Mesothelial cell of epicardium (in vitro differentiated cells): ENCODE results near the gene GPAM. TPM values are rescaled to one million over a fixed set of nuclear protein-coding genes. Genes with fewer than 3 reads are reported as not detected.

ENCODE experiments used
- DNase-seq, 2 experiments: peaks; one replicate each; pipeline ENCODE4 v3.0.0; 2021; ENCODE audit warnings: low spot score in 2 of 2; ENCODE audit not compliant: unreplicated experiment in 2 of 2
- H3K27ac Mint-ChIP-seq: 2 replicates; pipeline ENCODE4 v1.8.0; 2021; ENCODE audit warnings: mixed read lengths
- H3K27me3 Mint-ChIP-seq: 2 replicates; pipeline ENCODE4 v1.8.0; 2021; ENCODE audit warnings: low read depth, mixed read lengths
- H3K36me3 Mint-ChIP-seq: 2 replicates; pipeline ENCODE4 v1.8.0; 2021; ENCODE audit warnings: mixed read lengths
- H3K4me1 Mint-ChIP-seq: 2 replicates; pipeline ENCODE4 v1.8.0; 2021; ENCODE audit warnings: mixed read lengths
- H3K4me3 Mint-ChIP-seq: 2 replicates; pipeline ENCODE4 v1.8.0; 2021; ENCODE audit warnings: mild to moderate bottlenecking, moderate library complexity, mixed read lengths
- H3K9me3 Mint-ChIP-seq: 2 replicates; pipeline ENCODE4 v1.8.0; 2021; ENCODE audit warnings: mixed read lengths
- total RNA-seq: library from RNA; stranded (reverse); gene quantifications from 3 replicates; pipeline ENCODE4 v1.2.1, GENCODE V29; 2021
- TF ChIP-seq, protein P1 (sequence below): fragments of 200-600 bp; sonication (generic); IDR thresholded peaks from one replicate; pipeline ENCODE4 v1.5.0; 2021; ENCODE audit warnings: antibody characterized with exemption; ENCODE audit not compliant: unreplicated experiment

GPAM gene
- total RNA-seq, 1 donor from 2014 or later, result 14.4 TPM

DNA sequence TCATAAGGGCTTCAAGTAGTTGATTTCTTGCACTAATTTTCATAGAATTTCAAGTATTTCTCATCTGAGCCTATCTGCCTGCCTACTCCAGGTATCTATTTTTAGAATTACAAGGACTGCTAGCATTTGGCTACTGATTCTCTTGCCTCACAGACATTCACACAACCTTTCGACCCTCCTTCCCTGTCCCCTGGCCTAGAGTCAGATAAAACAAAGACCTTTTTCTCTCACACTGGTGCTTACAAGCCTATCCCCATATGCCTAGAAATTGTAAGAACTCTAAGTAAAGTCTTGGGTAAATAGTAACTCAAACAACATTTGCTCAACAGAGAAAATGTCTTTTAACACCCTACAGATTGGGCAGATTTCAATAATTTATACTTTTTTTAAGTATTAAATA is 6.3 kb downstream of the GPAM start:
- H3K4me1 Mint-ChIP-seq, result no peaks in the 10 kb centered on the region

DNA sequence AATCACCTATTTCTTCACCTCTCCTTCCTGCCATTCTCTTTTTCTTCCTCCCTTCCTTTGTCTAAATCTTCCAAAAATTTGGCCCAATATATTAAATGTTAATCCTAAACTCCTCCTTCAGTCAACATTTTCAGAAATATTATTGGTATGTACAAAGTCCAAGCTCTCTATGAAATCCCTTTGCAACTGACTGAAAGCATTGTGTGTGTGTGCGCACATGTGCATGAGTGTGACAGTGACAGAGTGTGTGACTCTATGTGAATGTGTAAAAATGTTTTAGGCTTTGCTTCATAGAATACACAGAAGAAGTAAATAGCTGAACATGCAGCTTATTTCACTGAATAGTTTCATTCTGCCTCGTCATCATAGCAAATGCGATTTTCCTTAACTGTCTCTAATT is 7.0 kb downstream of the GPAM start:
- Mint-ChIP-seq H3K27ac (no peak overlapping the region), H3K9me3 (no peaks in the 10 kb centered on the region), H3K27me3 (no peaks in the 10 kb centered on the region), H3K4me1 (no peaks in the 10 kb centered on the region), H3K4me3 (no peak overlapping the region), H3K36me3 (peaks cover 16% of the 10 kb centered on the region)
- TF ChIP-seq, protein P1, sequence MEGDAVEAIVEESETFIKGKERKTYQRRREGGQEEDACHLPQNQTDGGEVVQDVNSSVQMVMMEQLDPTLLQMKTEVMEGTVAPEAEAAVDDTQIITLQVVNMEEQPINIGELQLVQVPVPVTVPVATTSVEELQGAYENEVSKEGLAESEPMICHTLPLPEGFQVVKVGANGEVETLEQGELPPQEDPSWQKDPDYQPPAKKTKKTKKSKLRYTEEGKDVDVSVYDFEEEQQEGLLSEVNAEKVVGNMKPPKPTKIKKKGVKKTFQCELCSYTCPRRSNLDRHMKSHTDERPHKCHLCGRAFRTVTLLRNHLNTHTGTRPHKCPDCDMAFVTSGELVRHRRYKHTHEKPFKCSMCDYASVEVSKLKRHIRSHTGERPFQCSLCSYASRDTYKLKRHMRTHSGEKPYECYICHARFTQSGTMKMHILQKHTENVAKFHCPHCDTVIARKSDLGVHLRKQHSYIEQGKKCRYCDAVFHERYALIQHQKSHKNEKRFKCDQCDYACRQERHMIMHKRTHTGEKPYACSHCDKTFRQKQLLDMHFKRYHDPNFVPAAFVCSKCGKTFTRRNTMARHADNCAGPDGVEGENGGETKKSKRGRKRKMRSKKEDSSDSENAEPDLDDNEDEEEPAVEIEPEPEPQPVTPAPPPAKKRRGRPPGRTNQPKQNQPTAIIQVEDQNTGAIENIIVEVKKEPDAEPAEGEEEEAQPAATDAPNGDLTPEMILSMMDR, result no peak
- DNase-seq, result no peak

More for the DNA sequence above, 6.3 kb downstream of the GPAM start:
- TF ChIP-seq, protein P1, result no peak
- Mint-ChIP-seq H3K36me3 (peaks cover 13% of the 10 kb centered on the region), H3K4me3 (no peak overlapping the region), H3K9me3 (no peaks in the 10 kb centered on the region), H3K27me3 (no peaks in the 10 kb centered on the region), H3K27ac (no peak overlapping the region)
- no peak for DNase-seq

DNA sequence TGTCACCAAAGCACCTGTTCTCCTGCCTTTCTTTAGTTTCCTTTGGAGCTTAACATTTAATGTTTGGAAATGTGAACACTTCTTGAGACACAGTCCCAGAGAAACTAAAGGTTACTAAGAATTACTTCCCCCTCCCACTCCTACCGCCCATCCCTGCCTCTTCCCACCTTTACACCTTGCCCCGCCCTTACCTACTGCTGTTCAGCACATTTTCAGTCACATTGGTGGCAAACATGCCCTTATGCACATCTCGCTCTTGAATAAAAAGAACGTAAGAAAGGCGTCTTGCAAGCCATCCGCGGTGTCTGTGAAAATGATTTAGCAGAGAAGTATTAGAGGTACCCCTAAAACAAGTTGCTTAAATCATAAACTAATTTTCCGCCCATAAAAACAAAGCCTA is 8.2 kb downstream of the GPAM start:
- H3K36me3 Mint-ChIP-seq, result peaks cover 21% of the 10 kb centered on the region
- no peaks in the 10 kb centered on the region for H3K4me1 Mint-ChIP-seq
- H3K27ac Mint-ChIP-seq, result no peak overlapping the region
- TF ChIP-seq, protein P1, result no peak
- H3K9me3 Mint-ChIP-seq, result no peaks in the 10 kb centered on the region
- no peak for DNase-seq
- no peak overlapping the region for H3K4me3 Mint-ChIP-seq
- no peaks in the 10 kb centered on the region for H3K27me3 Mint-ChIP-seq

DNA sequence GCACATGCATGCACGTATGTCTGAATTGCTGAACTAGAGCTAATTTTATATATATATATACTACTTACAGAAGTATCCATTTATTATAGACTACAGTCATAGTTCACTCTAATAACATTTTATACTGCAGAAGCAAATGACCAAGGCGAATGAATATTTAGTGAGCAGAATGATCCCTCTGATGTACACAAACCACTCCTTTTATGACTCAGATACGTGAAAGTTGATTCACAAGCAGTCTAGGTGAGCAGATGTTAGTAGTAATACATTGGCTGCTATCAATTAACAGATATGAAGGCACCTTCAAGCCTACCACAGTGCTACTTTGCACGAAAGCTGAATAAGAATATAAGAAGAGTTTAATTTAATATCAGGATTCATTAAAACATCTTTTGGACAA is 10.4 kb downstream of the GPAM start:
- DNase-seq, result no peak
- no peaks in the 10 kb centered on the region for H3K9me3 Mint-ChIP-seq
- no peaks in the 10 kb centered on the region for H3K4me1 Mint-ChIP-seq
- H3K4me3 Mint-ChIP-seq, result no peak overlapping the region
- no peak overlapping the region for H3K27ac Mint-ChIP-seq
- peaks cover 23% of the 10 kb centered on the region for H3K36me3 Mint-ChIP-seq
- TF ChIP-seq, protein P1, result no peak
- H3K27me3 Mint-ChIP-seq, result no peaks in the 10 kb centered on the region

DNA sequence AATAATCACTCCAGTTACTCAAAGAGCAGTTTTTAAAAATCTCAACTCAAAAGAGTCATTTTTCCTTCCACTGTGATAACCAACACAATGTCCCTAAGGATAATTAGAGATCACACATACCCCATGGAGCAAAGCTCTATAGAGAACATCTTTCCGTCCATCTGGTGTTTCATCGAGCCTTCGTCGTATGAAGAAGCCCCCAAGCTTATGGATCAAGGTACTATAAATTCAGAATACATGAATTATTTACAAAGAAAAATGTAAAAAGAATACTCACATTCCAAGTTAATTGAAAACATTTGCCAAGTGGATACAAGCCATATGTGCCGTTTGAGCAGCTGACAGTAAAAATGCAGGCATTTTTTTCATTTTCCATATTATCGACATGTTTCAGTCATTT is 14.8 kb downstream of the GPAM start:
- Mint-ChIP-seq H3K27ac (no peak overlapping the region), H3K4me3 (no peak overlapping the region), H3K9me3 (no peaks in the 10 kb centered on the region), H3K4me1 (peaks cover 5% of the 10 kb centered on the region), H3K27me3 (no peaks in the 10 kb centered on the region), H3K36me3 (peaks cover 29% of the 10 kb centered on the region)
- DNase-seq, result no peak
- TF ChIP-seq, protein P1, result no peak

DNA sequence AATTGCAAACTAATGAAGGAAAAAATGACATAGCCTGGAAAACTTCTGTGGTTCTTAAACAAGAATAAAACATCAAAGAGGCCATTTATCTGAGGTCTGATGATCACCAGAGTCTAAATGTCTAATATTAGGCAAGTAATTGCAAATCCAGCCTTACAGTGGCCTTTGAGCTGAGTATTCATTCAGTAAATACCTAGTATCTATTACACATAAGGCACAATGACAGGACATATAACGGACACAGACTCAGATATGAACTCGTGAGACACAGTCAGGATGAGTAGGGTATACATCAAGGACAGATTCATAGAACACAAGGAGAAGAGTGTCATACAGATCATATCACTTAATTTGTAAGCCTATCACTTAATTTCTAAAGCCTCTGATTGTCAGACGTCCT is 16.8 kb downstream of the GPAM start:
- TF ChIP-seq, protein P1, result no peak
- Mint-ChIP-seq H3K36me3 (peaks cover 32% of the 10 kb centered on the region), H3K9me3 (no peaks in the 10 kb centered on the region), H3K4me3 (no peak overlapping the region), H3K27ac (no peak overlapping the region), H3K27me3 (no peaks in the 10 kb centered on the region), H3K4me1 (peaks cover 5% of the 10 kb centered on the region)
- no peak for DNase-seq
